Right lobe of liver (tissue), 4 donors: ENCODE results near the gene DERL3.

Experiments used
- POLR2A ChIP-seq: fragments of 450-650 bp; IDR thresholded peaks from one replicate; pipeline ENCODE4 v1.6.1; 2017; ENCODE audit warnings: antibody characterized with exemption, mild to moderate bottlenecking
- TF ChIP-seq, protein P1 (sequence below), 4 donors: fragments of 200-600 bp in 3 of 4; fragments of 450-650 bp in 1 of 4; IDR thresholded peaks; one replicate each; pipeline versions ENCODE4 v1.5.1 to v1.8.0; 2016 to 2022; ENCODE audit warnings: antibody characterized with exemption in 4 of 4, mild to moderate bottlenecking in 2 of 4
- donor health status: DM: no; HTN: no; CAD: no.
- donor health status: DM: no; HTN: no; CAD: no.
- donor health status: DM: no; HTN: yes; CAD: no.

DNA sequence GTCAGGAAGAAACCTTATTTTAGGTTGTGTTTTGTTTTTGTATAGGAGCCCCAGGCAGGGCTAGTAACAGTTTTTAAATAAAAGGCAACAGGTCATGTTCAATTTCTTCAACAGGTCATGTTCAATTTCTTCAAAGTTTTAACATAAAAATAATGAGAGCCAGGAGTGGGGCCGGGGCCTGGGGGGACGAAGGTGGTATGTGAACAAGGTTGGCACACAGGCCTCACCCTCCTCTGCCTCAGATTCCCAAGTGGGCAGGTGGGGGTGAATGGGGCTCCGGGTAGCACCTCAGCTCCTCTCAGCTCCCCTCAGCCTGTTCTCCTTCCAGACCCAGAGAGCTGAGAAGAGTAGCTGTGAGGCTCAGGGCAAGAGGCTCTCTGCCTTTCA, 4.4 kb downstream of the DERL3 start:
- TF ChIP-seq, protein P1, sequence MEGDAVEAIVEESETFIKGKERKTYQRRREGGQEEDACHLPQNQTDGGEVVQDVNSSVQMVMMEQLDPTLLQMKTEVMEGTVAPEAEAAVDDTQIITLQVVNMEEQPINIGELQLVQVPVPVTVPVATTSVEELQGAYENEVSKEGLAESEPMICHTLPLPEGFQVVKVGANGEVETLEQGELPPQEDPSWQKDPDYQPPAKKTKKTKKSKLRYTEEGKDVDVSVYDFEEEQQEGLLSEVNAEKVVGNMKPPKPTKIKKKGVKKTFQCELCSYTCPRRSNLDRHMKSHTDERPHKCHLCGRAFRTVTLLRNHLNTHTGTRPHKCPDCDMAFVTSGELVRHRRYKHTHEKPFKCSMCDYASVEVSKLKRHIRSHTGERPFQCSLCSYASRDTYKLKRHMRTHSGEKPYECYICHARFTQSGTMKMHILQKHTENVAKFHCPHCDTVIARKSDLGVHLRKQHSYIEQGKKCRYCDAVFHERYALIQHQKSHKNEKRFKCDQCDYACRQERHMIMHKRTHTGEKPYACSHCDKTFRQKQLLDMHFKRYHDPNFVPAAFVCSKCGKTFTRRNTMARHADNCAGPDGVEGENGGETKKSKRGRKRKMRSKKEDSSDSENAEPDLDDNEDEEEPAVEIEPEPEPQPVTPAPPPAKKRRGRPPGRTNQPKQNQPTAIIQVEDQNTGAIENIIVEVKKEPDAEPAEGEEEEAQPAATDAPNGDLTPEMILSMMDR (IDR thresholded peaks at IDR 0.05): no peak
- no peak for TF ChIP-seq POLR2A
